Calu3 (cell line): ENCODE data around the gene GXYLT2. TPM values are rescaled to one million over a fixed set of nuclear protein-coding genes. Genes with fewer than 3 reads are reported as not detected.

Source experiments
- Bru-seq: library from RNA; stranded (reverse); fragments of 400-500 nt; gene quantifications from one replicate; lab custom pipeline; 2021; lab: Mats Ljungman, UMichigan
- BruChase-seq, 2 experiments: library from RNA; stranded (reverse); fragments of 400-500 nt; gene quantifications; one replicate each; lab custom pipeline; 2021; lab: Mats Ljungman, UMichigan
- BruUV-seq: library from RNA; stranded (reverse); fragments of 400-500 nt; replicated peaks from 2 replicates; lab custom pipeline; 2021; lab: Mats Ljungman, UMichigan
- CTCF ChIA-PET: fragments of 300-600 bp; sonication (Branson Sonifier 250); formaldehyde crosslinking; loops from one replicate; lab custom pipeline; 2022; ENCODE audit warnings: antibody characterized with exemption; lab: Charles Lee
- DNase-seq: peaks from one replicate; pipeline ENCODE4 v3.0.0; 2022
- H3K27ac Mint-ChIP-seq: one replicate; pipeline ENCODE4 v1.8.0; 2022; ENCODE audit warnings: mixed read lengths; ENCODE audit not compliant: unreplicated experiment
- H3K27me3 Mint-ChIP-seq: one replicate; pipeline ENCODE4 v1.8.0; 2022; ENCODE audit warnings: mixed read lengths; ENCODE audit not compliant: unreplicated experiment
- H3K36me3 Mint-ChIP-seq: one replicate; pipeline ENCODE4 v1.8.0; 2022; ENCODE audit warnings: mild to moderate bottlenecking, moderate library complexity, mixed read lengths; ENCODE audit not compliant: insufficient read depth, unreplicated experiment
- H3K4me1 Mint-ChIP-seq: one replicate; pipeline ENCODE4 v1.8.0; 2022; ENCODE audit warnings: mild to moderate bottlenecking, low read depth, mixed read lengths; ENCODE audit not compliant: unreplicated experiment
- H3K4me3 Mint-ChIP-seq: one replicate; pipeline ENCODE4 v1.8.0; 2022; ENCODE audit warnings: mild to moderate bottlenecking, low read depth, moderate library complexity, mixed read lengths; ENCODE audit not compliant: unreplicated experiment
- H3K9me3 Mint-ChIP-seq: one replicate; pipeline ENCODE4 v1.8.0; 2022; ENCODE audit warnings: low read depth, mixed read lengths; ENCODE audit not compliant: unreplicated experiment
- intact Hi-C: fragments of 100-400 bp; cut with micrococcal nuclease; formaldehyde crosslinking; loops from one replicate; pipeline ENCODE4 v1.10.0; 2022; ENCODE audit not compliant: unreplicated experiment
- long read RNA-seq: library from polyadenylated mRNA; stranded (forward); transcript quantifications from one replicate; pipeline ENCODE4 v2.0.0, GENCODE V29; 2022
- total RNA-seq: library from RNA; stranded (reverse); gene quantifications from 2 replicates; pipeline ENCODE4 v1.2.3, GENCODE V29; 2022
- TF ChIP-seq, protein P1 (sequence below): fragments of 200-600 bp; IDR thresholded peaks from one replicate; pipeline ENCODE4 v1.8.0; 2022; ENCODE audit warnings: antibody characterized with exemption; ENCODE audit not compliant: unreplicated experiment

The GXYLT2 gene, protein sequence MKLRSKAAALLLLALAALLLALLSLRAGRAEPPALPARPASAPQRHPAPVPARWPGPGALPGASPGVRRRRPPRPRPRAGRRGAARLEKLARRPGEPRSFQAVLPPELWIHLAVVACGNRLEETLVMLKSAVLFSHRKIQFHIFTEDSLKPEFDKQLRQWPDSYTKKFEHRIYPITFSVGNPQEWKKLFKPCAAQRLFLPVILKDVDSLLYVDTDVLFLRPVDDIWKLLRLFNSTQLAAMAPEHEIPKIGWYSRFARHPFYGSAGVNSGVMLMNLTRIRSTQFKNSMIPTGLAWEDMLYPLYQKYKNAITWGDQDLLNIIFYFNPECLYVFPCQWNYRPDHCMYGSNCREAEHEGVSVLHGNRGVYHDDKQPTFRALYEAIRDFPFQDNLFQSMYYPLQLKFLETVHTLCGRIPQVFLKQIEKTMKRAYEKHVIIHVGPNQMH
- total RNA-seq (0.32 and 0.52 TPM in 2 replicates), Bru-seq, nascent RNA (percentile 14 among the genes with signal in this experiment), BruChase-seq, experiment 1, labeled RNA remaining after a 6-hour chase (percentile 16 among the genes with signal in this experiment), BruChase-seq, experiment 2, labeled RNA remaining after a 2-hour chase (percentile 15 among the genes with signal in this experiment)
- long read RNA-seq, partial matches to known transcripts: 0 of 1 reads
- long read RNA-seq, other reads (novel, unspliced or antisense): 0 of 1 reads

DNA sequence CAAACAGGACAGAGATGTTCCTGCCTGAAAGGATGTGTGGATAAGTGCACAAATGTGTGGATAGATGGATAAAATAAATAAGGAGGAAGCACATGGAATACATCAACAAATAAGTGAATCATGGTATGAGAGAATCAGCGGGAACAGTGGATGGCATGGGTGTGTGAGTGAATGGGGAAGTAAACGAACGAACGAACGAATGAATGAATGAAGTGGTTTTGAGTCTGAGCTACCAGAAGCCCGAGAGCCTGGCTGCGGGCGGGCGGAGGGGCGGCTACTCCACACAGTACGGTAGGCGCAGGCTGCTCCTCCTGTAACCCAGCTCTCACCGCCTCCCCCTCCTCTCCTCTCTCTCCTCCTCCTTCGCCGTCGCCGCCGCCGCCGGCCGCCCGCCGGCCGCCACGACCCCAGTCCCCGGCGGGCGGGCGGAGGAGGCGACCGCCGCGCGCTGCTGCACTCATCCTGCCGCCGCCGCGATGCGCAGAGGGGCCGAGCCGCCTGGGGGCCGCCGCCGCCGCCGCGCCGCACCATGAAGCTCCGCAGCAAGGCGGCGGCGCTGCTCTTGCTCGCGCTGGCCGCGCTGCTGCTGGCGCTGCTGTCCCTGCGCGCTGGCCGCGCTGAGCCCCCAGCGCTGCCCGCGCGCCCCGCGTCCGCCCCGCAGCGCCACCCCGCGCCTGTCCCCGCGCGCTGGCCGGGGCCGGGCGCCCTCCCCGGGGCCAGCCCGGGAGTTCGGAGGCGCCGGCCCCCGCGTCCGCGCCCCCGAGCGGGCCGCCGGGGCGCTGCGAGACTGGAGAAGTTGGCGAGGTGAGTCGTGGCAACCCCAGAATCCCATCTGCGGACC is at the start of gene GXYLT2:
Gene GXYLT2, plus strand, starts transcription at position 342 of the 841 bp plus-strand sequence. Its CDS starts 188 bp downstream, at position 530.
- CTCF ChIA-PET: interaction anchor here (0.6 kb wide), 2 partner anchors 49 to 75 kb away, joined by 3 to 4 read pairs; no protein-coding TSS in a partner anchor
- H3K27ac Mint-ChIP-seq: no peak within 1 kb of the TSS
- peak; percentile 38 for DNase-seq
- H3K27me3 Mint-ChIP-seq: peaks cover 51% of the 10 kb centered on the region
- no peaks in the 10 kb centered on the region for H3K36me3 Mint-ChIP-seq
- H3K4me1 Mint-ChIP-seq: peaks cover 8% of the 10 kb centered on the region
- TF ChIP-seq, protein P1, sequence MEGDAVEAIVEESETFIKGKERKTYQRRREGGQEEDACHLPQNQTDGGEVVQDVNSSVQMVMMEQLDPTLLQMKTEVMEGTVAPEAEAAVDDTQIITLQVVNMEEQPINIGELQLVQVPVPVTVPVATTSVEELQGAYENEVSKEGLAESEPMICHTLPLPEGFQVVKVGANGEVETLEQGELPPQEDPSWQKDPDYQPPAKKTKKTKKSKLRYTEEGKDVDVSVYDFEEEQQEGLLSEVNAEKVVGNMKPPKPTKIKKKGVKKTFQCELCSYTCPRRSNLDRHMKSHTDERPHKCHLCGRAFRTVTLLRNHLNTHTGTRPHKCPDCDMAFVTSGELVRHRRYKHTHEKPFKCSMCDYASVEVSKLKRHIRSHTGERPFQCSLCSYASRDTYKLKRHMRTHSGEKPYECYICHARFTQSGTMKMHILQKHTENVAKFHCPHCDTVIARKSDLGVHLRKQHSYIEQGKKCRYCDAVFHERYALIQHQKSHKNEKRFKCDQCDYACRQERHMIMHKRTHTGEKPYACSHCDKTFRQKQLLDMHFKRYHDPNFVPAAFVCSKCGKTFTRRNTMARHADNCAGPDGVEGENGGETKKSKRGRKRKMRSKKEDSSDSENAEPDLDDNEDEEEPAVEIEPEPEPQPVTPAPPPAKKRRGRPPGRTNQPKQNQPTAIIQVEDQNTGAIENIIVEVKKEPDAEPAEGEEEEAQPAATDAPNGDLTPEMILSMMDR: no peak
- H3K9me3 Mint-ChIP-seq: no peaks in the 10 kb centered on the region
- peak within 1 kb of the TSS; percentile 74 for H3K4me3 Mint-ChIP-seq
- no TSS peak for BruUV-seq
- intact Hi-C loops: no loop called here

DNA sequence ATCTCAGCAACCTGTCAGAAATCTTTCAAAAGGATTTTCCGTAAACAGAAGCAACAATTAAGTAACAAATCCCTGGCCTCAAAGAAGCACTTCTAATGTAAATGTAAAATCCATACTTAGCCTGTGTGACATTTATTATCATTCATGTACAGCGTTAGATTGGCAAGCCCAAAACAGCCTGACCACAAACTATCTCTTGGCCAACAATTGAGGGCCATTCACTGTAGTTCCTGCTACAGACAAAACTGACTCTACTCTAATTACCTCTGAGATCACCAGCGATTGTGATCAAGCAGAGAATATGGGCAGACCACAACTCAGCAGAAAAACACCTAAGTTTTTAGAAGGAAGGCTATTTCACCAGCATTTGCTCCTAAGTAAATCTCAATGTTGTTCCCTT is 48.8 kb upstream of the GXYLT2 start:
- intact Hi-C loops: no loop called here
- Mint-ChIP-seq H3K27me3 (no peaks in the 10 kb centered on the region), H3K9me3 (no peaks in the 10 kb centered on the region), H3K4me3 (no peak overlapping the region), H3K36me3 (peaks cover 5% of the 10 kb centered on the region), H3K27ac (no peak overlapping the region), H3K4me1 (no peaks in the 10 kb centered on the region)
- BruUV-seq: no TSS peak
- TF ChIP-seq, protein P1: no peak
- no peak for DNase-seq
- CTCF ChIA-PET: interaction anchor here (0.6 kb wide), 2 partner anchors 49 to 1542 kb away, joined by 3 read pairs; partner anchors contain the start of gene GXYLT2

DNA sequence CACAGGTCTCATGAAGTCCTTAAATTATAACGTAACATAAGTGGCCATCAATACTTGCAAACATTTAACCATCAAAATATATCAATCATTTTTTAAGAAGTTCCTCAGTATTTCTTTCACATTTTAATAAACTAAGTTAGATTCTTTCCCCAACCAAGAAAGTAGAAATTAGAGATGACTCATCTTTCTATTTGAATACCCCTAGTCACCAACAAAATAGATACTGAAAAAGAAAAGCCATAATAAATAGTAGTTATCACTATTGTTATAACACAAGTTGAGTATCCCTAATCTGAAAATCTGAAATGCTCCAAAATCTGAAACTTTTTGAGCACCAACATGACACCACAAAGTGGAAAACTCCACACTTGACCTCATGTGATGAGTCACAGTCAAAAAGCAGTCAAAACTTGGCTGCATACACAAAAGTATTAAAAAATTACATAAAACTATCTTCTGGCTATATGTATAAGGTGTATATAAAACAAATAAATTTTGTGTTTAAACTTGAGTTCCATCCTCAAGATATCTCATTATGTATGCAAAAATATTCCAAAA is 43.3 kb upstream of the GXYLT2 start:
- CTCF ChIA-PET: no interaction called here
- peaks cover 22% of the 10 kb centered on the region for H3K4me1 Mint-ChIP-seq
- intact Hi-C loops: no loop called here
- H3K9me3 Mint-ChIP-seq: no peaks in the 10 kb centered on the region
- peaks cover 26% of the 10 kb centered on the region for H3K36me3 Mint-ChIP-seq
- no peak overlapping the region for H3K27ac Mint-ChIP-seq
- H3K4me3 Mint-ChIP-seq: no peak overlapping the region
- TF ChIP-seq, protein P1: no peak
- DNase-seq: no peak
- H3K27me3 Mint-ChIP-seq: no peaks in the 10 kb centered on the region
- no TSS peak for BruUV-seq

DNA sequence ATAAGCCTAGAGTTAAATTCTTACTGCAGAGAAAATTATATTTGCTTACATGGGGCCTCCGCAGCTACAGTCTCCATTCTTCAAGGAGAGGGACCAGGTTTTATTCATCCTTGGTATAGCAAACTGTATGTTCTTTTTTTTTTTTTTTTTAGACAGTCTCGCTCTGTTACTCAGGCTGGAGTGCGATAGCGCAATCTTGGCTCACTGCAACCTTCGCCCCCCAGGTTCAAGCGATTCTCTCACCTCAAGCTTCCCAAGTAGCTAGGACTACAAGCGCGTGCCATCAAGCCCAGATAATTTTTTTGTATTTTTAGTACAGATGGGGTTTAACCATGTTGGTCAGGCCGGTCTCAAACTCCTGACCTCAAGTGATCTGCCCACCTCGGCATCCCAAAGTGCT is 41.7 kb upstream of the GXYLT2 start:
- Mint-ChIP-seq H3K36me3 (peaks cover 21% of the 10 kb centered on the region), H3K27me3 (no peaks in the 10 kb centered on the region), H3K9me3 (no peaks in the 10 kb centered on the region), H3K4me3 (no peak overlapping the region), H3K27ac (no peak overlapping the region), H3K4me1 (peaks cover 24% of the 10 kb centered on the region)
- CTCF ChIA-PET: no interaction called here
- intact Hi-C loops: no loop called here
- no TSS peak for BruUV-seq
- DNase-seq: no peak
- TF ChIP-seq, protein P1: no peak
